Peyer's patch (tissue), 4 donors: ENCODE measurements around the gene MEMO1.

ENCODE experiments used
- CTCF ChIP-seq, 6 experiments: fragments of 450-650 bp in 4 of 6; fragments of 200-600 bp in 2 of 6; sonication (generic) in 1 of 6; IDR thresholded peaks; one replicate each; pipeline ENCODE4 v1.5.1; 2017 to 2019; ENCODE audit warnings: antibody characterized with exemption in 6 of 6, mild to moderate bottlenecking in 3 of 6, moderate library complexity in 1 of 6
- POLR2A ChIP-seq, 2 donors: fragments of 450-650 bp; IDR thresholded peaks; one replicate each; pipeline ENCODE4 v1.5.1; 2017; ENCODE audit warnings: antibody characterized with exemption in 2 of 2, mild to moderate bottlenecking in 2 of 2, moderate library complexity in 2 of 2

- TF ChIP-seq CTCF (IDR thresholded peaks at IDR 0.05) (no peak), POLR2A (IDR thresholded peaks at IDR 0.05) (no peak)
Observed at GRCh38 chr2:31922542-31923408, 88.0 kb downstream of the MEMO1 start.
